IPS-11a (cell line): ENCODE measurements around the gene DDX49.

Experiments
- H3K4me3 ChIP-seq: one replicate; pipeline ENCODE4 v1.5.1; 2013; ENCODE audit warnings: low read depth, low read length, control low read depth

Gene DDX49

GRCh38 chr19:18919086-18919899 lies at the start of gene DDX49, which contains the start of gene COPE:
Gene DDX49 (plus strand): TSS chr19:18919715. CDS start chr19:18919742, 27 bp downstream.
Gene COPE (minus strand): TSS chr19:18919387. CDS start chr19:18919348, 39 bp downstream.
- peak within 1 kb of the TSS; percentile 84 for H3K4me3 ChIP-seq

GRCh38 chr19:18869781-18870530 lies 49.6 kb upstream of the DDX49 start:
- H3K4me3 ChIP-seq, result no peak overlapping the region

- H3K4me3 ChIP-seq, result no peak overlapping the region
Observed at GRCh38 chr19:18870531-18871172, 48.9 kb upstream of the DDX49 start.

- H3K4me3 ChIP-seq, result no peak overlapping the region
Observed at GRCh38 chr19:18871543-18871942, 48.0 kb upstream of the DDX49 start.

GRCh38 chr19:18875726-18876125 lies 43.8 kb upstream of the DDX49 start:
- no peak overlapping the region for H3K4me3 ChIP-seq

GRCh38 chr19:18876865-18877264 lies 42.6 kb upstream of the DDX49 start:
- H3K4me3 ChIP-seq, result no peak overlapping the region

- H3K4me3 ChIP-seq, result no peak overlapping the region
Observed at GRCh38 chr19:18878058-18878797, 41.3 kb upstream of the DDX49 start.

- H3K4me3 ChIP-seq, result no peak overlapping the region
Observed at GRCh38 chr19:18878858-18879578, 40.5 kb upstream of the DDX49 start.

- no peak overlapping the region for H3K4me3 ChIP-seq
Observed at GRCh38 chr19:18879579-18880373, 39.7 kb upstream of the DDX49 start.

GRCh38 chr19:18881491-18881890 lies 38.0 kb upstream of the DDX49 start:
- H3K4me3 ChIP-seq, result no peak overlapping the region

GRCh38 chr19:18883526-18884304 lies 35.8 kb upstream of the DDX49 start:
- H3K4me3 ChIP-seq, result no peak overlapping the region

GRCh38 chr19:18886972-18887371 lies 32.5 kb upstream of the DDX49 start:
- H3K4me3 ChIP-seq, result no peak overlapping the region

GRCh38 chr19:18889949-18890745 lies 29.4 kb upstream of the DDX49 start:
- no peak overlapping the region for H3K4me3 ChIP-seq

GRCh38 chr19:18893587-18894253 lies 25.8 kb upstream of the DDX49 start:
- H3K4me3 ChIP-seq, result no peak overlapping the region

GRCh38 chr19:18894254-18895037 lies 25.1 kb upstream of the DDX49 start:
- H3K4me3 ChIP-seq, result peak overlapping the region; percentile 63

- H3K4me3 ChIP-seq, result peak overlapping the region; percentile 63
Observed at GRCh38 chr19:18895038-18895823, 24.3 kb upstream of the DDX49 start.
